ENCODE data around the gene MYOM3.

Gene MYOM3

DNA sequence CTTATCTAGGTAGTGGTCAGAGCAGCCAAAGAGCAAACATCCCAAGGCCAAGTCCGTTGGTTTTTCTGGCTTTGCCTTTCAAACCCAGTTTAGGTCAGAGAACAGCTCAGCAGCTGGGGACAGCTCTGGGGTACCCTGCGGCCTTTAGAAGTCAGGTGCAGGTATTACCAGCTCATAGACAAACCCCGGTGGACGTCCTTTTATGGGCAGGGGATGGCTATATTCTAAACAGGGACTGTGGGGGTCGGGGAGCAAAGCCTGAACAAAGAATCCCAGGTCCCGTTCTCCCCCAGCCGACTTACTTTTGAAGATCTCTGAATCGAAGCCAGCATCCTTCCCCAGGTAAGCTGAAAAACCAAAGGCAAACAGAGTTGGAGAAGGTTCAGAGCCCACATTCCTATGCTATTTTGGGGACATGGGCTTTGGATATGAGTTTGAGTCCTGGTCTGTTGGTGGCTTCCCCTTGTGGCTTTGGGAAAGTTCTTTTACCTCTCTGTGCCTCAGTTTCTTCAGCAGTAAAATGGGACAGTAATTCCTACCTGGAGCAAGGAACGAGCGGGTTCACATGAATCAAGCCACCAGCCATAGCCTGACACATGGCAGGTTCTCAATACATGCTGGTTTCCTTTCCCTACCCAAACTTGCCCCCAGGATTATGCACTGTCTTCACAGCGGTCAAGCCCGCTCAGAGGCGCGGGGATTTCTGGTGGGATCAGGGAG, 16.6 kb downstream of the MYOM3 start:
- no peak for DNase-seq

GRCh38 chr1:24094554-24094953, 17.4 kb downstream of the MYOM3 start:
- no peak for DNase-seq

- DNase-seq = no peak
Observed at GRCh38 chr1:24093732-24094131, 18.2 kb downstream of the MYOM3 start.

DNA sequence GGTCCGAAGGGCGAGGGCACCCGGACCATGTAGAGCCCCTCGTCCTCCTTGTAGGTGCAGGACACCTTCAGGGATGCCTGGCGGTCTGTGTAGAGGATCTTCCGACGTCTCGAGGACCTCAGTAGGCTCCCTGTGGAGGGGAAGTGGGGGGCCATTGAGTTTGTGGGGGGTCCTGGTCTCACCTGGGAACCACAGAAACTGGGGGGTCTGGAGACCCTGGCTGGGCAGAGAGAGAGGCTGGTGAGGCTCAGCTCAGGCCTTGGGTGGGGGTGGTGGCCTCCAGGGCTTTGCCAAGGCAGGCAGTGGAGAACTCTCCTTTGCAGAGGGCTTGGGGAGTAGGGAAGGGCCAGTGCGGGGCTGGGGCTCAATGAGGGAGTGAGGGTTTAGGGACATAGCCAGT, 19.0 kb downstream of the MYOM3 start:
- DNase-seq = no peak

DNA sequence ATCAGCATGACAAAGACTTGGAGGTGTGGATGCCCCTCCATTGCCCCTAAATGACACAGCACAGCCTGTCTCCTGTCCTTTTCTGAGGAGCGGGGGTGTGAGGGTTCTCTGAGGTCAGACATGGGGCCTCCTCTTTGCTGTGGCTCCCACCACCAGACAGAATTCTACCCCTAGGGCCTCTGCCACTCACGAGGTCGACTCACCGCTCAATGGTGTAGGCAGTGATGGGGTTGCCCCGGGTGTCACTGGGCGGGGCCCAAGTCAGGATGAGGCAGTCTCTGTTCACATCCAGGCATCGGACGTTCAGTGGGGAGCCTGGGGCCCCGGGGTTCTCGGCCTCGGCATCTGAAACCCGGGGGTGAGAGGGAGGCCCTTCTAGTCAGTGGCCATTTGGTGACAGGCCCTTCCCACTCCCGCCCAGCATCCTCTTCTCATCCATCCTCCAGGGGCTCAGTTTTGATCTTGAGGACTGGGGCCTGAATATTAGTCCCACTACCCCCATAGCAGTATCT, 19.9 kb downstream of the MYOM3 start:
- DNase-seq = no peak

DNA sequence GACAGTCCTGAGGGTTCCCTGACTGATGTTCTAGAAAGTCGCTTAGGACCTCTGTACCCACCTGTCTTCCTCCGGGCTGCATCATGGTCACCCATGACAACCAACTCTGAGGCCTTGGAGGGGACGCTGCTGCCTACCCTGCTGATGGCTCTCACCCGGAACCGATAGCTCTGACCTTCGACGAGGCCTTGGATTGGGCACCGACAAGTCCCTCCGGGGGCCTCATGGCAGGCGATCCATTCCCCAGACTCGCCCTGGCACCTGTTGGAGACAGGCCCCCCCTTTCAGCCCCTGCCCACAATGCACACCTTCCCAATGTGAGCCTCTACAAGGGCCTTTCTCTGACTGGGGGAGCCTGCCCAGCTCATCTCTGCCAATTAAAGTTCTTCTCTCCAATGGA, 21.2 kb downstream of the MYOM3 start:
- DNase-seq = no peak

- no peak for DNase-seq
Observed at GRCh38 chr1:24089743-24090555, 22.0 kb downstream of the MYOM3 start.

DNA sequence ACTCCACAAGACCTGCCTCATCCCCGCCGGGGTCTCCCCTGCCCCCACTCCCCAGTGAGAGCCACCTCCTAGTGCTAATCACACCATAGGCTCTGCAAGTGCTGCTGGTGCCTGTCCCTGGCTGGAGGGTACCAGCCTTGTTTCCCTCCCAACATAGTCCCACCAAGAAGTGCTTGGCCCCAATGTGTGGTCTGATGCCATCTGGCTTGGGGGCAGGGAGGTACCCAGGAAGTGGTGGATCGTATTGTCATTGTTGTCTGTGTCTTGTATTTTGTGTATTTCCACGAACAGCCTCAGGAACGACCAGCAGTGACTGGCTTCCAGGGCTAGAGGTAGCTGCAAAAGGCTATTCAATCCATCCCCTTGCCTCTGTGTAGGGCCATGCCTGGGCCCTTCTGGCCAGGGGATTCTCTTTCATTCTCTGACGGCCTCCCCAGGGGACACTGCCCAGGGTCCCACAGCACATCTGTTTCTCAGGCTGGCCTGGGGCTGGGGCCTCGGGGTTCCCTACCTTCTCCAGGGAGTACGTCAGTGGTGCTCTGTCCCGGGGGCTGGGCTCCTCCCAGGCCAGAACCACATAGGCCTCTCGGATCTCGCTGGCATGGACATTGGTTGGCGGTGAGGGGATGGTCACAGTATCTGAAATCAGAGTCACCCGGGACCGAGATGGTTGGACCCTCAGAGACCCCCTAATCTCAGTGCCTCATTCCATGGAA, 22.8 kb downstream of the MYOM3 start:
- DNase-seq = no peak

DNA sequence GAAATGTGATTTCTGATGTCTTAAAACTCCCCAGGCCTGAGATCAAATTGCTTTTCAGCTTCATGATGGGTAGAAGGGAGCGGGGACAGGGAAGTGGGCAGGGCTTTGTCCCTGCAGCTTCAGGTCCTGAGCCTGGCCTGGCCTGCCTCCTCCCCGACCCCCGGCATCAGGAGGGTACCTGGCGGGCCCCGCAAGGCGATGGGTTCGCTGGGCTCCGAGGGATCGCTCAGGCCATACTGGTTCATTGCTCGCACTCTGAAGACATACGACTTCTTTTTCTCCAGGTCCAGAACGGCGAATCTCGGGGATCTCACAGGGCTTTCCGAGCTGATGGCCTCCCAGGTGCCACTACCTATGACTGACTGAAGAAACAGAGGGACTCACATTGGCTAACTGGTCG, 25.5 kb downstream of the MYOM3 start:
- DNase-seq = no peak

GRCh38 chr1:24085546-24085945, 26.4 kb downstream of the MYOM3 start:
- DNase-seq = no peak

- no peak for DNase-seq
Observed at GRCh38 chr1:24085007-24085406, 26.9 kb downstream of the MYOM3 start.

DNA sequence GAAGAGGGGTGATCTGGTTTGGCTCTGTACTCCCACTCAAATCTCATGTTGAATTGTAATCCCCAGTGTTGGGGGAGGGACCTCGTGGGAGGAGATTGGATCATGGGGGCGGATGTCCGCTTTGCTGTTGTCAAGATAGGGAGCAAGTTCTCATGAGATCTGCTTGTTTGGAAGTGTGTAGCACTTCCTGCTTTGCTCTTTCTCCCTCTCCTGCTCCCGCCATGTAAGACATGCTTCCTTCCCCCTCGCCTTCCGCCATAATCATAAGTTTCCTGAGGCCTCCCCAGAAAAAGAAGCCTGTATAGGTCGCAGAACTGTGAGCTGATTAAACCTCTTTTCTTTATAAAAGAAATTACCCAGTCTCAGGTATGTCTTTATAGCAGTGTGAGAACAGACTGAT, 27.9 kb downstream of the MYOM3 start:
- DNase-seq = no peak

DNA sequence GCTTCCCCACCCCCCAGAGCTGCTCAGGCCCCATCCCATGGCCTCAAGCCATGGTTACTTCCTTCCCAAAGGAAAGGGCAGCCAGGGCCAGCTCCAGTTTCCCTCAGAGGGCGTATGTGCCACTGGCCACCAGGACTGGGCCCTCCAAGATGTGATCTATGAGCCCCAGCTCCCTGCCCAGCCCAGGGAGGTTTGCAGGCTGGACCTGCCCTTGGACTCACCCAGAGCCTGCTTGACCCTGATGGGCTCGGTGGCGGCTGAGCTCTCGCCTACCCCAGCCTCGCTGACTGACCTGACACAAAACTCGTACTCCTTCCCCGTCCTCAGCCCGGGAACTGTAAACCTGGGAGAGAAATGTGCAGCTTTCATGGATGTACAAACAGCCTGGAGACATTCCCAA, 29.6 kb downstream of the MYOM3 start:
- DNase-seq = no peak

DNA sequence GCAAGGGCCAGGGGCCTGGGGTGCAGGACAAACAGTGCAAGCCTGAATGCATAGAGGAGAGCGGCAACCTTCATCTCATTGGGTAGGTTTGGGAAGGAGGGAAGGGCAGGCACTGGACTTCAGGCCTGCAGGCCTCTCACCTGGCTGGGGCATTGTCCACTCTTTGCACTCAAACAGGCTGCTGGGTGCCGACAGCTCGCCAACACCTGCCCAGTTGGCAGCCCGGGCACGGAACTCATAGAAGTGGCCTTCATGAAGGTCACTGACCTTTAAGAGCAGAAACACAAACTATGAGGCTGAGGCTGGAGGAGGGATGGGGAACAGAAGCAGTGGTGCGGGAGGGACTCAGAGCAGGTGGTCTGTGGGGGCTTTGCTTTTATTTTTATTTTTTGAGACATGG, 30.7 kb downstream of the MYOM3 start:
- no peak for DNase-seq

DNA sequence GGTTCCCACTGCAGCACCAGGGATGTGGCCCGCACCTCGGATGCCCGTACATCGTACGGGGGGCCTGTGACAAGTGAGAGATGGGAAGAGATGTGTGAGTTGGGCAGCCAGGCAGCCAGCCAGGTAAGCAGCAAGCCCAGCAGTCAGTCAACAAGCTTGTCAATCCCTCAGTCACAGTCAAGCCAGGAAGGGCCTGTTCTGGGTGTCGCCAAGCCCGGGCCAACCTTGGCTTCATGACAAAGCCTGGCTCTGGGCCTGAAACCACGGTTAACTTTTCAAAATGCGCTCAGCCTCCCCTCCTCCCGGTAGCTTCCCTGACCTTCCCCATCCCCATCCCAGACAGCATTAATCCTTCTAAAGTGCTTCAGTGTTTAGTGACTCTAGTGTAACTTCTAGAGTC, 31.8 kb downstream of the MYOM3 start:
- no peak for DNase-seq

DNA sequence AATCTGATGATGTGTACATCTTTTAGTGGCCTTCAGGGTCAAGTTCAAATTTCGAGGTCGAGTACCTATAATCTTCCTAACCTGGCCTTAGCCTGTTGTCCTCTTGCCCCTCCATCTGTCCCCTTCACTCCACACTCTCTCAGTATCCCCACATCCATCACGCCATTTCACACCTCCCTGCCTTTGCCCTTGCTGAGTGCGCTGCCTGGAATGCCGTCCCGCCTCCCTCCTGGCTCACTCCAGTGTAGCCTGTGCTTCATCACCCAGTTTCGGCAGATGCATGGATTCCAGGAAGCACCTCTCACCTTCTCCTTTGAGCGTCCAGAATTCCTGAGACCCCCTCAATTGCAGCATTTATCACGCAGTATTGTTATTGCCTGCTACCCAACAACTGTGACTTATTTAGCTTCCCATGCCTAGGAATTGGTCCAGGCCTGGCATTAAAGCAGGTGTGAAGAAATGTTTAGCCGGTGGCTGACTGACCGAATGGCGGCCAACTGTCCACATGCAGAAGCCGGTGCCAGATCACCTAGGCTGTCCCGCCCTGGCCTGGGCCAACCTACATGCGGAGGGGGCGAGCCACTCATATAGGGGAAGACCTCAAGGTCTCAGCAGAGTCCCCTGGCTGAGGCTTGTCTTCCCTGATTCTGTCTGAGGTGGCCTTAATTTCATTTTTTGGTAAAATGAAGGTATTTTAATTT, 34.5 kb downstream of the MYOM3 start:
- DNase-seq = no peak

DNA sequence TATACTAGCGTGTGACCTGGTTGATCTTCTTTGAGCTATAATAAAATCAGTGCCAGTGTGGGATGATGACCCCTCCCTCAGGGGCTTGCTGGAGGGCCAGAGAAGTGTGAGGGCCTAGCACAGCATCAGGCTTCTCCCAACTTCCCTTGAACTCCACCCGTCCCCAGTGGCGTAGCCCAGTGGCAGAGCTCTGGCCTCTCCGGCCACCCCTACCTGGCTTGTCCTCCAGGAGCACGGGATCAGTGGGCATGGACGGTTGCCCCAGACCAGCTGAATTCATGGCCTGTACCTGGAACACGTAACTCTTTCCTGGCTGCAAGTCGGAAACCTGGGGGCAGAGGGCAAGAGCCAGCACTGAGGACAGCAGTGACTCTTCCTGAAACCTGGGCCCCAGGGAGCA, 36.0 kb downstream of the MYOM3 start:
- no peak for DNase-seq

- DNase-seq = no peak
Observed at GRCh38 chr1:24075590-24075854, 36.4 kb downstream of the MYOM3 start.

DNA sequence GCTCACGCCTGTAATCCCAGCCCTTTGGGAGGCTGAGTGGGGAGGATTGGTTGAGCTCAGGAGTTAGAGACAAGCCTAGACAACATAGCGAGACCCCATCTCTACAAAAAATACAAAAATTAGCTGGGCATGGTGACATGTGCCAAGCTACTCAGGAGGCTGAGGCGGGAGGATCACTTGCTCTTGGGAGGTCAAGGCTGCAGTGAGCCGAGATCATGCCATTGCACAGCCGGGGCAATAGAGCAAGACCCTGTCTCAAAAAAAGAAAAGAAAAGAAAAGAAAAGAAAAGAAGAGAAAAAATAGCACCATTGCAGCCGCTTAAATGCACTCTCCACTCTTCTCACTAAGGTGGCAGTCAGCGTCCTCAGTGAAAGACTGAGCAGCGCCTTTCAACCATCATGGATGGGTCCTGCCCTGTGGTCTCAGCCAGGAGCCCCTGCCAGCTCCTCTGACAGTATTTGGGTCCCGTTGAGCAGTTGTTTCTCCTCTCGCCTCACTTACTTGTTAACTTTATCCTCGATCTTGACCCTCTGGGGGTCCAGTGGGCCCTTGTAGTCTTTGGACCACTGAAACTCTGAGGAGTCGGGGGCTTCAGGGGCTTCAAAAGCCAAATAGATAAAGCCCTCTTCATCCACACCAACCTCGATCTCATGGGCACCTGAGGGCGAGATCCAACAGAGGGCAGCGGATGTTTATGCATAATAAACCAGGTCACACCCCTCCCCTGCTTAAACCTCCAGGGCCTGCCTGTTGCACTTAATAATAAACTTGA, 36.9 kb downstream of the MYOM3 start:
- DNase-seq = no peak

GRCh38 chr1:24074196-24074595, 37.7 kb downstream of the MYOM3 start:
- no peak for DNase-seq

DNA sequence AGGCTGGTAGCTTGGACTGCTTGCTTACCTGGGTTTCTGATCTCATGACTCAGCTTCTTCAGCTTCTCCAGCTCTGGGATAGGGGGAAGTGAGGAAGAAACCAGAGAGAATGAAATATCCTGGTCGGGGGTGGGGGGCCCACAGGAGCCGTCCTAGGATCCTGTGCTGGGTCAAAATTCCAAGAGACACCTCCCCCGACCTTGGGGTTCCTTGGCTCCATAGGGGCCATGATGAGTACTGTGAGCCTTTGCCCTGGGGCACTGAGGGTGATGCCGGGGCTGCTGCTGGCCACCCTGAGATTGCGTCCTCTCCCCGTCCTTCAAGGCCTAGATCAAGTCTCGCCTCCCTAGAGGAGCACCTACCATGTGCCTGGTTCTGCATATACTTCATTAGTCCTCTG, 40.0 kb downstream of the MYOM3 start:
- no peak for DNase-seq

DNA sequence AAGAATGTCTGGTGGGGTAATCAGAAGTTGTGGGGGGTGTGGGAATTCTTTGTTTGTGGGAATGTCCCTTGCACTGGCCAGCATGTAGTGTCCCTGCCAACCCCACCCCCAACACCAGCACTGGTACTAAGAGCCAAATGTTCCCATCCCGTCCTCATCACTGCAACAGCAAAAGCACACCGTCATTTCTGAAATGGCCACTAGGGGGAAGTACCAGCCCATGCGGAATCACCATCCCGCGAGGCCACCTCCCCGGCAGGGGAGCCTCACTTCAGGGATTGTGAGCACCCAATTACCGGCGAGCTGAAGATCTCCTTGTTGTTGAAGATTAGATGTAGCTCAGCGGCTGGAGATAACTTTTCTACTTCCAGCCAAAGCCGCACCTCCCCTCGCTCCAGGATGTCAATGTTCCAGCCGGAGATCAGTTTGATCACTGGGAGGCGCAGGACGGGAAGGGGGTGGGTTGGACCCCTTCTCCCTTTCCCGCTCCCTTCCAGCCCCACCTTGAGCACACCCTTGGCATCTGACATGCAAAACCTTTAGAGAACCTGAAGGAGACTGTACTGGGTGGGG, 41.0 kb downstream of the MYOM3 start:
- peak; percentile 62 to 67 for DNase-seq
